Natural killer cell treated with Interleukin-12 subunit alpha and Interleukin-12 subunit beta and Interleukin-15 and Interleukin-18, amount 100 ng/mL, for 72 hours (primary cell): ENCODE measurements around the gene IL20. TPM values are rescaled to one million over a fixed set of nuclear protein-coding genes. Genes with fewer than 3 reads are reported as not detected.

ENCODE experiments used
- ATAC-seq, 2 donors: fragments of 150-1000 bp; cut with Tn5 transposase in 1 of 2; sonication (Bioruptor Pico), chemical (Tn5 transposase) in 1 of 2; 2 replicates each; pipeline ENCODE4 v1.10.0; 2021
- DNase-seq: peaks from one replicate; pipeline ENCODE4 v3.0.0; 2022; ENCODE audit warnings: low spot score
- H3K27ac Mint-ChIP-seq, 2 donors: 1 replicate in 1 of 2; 2 replicates in 1 of 2; pipeline ENCODE4 v1.8.0; 2022; ENCODE audit warnings: mixed read lengths in 2 of 2, mild to moderate bottlenecking in 1 of 2, moderate library complexity in 1 of 2
- H3K27me3 Mint-ChIP-seq, 2 donors: 1 replicate in 1 of 2; 2 replicates in 1 of 2; pipeline ENCODE4 v1.8.0; 2022; ENCODE audit warnings: mixed read lengths in 2 of 2
- H3K36me3 Mint-ChIP-seq: one replicate; pipeline ENCODE4 v1.8.0; 2022; ENCODE audit warnings: mixed read lengths
- H3K4me1 Mint-ChIP-seq, 2 donors: 1 replicate in 1 of 2; 2 replicates in 1 of 2; pipeline ENCODE4 v1.8.0; 2022; ENCODE audit warnings: low read depth in 2 of 2, mixed read lengths in 2 of 2, mild to moderate bottlenecking in 1 of 2
- H3K4me3 Mint-ChIP-seq: one replicate; pipeline ENCODE4 v1.8.0; 2022; ENCODE audit warnings: mixed read lengths
- H3K9me3 Mint-ChIP-seq: 2 replicates; pipeline ENCODE4 v1.8.0; 2022; ENCODE audit warnings: mixed read lengths
- total RNA-seq, 2 donors: library from RNA; stranded (reverse); gene quantifications; one replicate each; pipeline ENCODE4 v1.2.3, GENCODE V29; 2022

The IL20 gene
- total RNA-seq, 2 donors from 2014 or later: not detected

- no peaks in the 10 kb centered on the region for H3K36me3 Mint-ChIP-seq
- H3K27me3 Mint-ChIP-seq: no peaks in the 10 kb centered on the region
- no peaks in the 10 kb centered on the region for H3K9me3 Mint-ChIP-seq
- no peak overlapping the region for H3K4me3 Mint-ChIP-seq
- DNase-seq (no peak), ATAC-seq (peak in 1 of 2 donors; percentile 58)
- peak overlapping the region; percentile 41 to 74 for H3K27ac Mint-ChIP-seq
- peaks cover 27 to 31% of the 10 kb centered on the region in 2 donors for H3K4me1 Mint-ChIP-seq
Measured at GRCh38 chr1:206905295-206906164, 40.1 kb downstream of the IL20 start.

- Mint-ChIP-seq H3K4me1 (peaks cover 43 to 44% of the 10 kb centered on the region in 2 donors), H3K27ac (peak overlapping the region in 1 of 2 donors; percentile 39), H3K4me3 (no peak overlapping the region), H3K36me3 (no peaks in the 10 kb centered on the region), H3K9me3 (no peaks in the 10 kb centered on the region), H3K27me3 (no peaks in the 10 kb centered on the region)
- ATAC-seq: no peak
- DNase-seq: no peak
Measured at GRCh38 chr1:206907304-206907991, 42.0 kb downstream of the IL20 start.

- H3K4me3 Mint-ChIP-seq: no peak overlapping the region
- no peaks in the 10 kb centered on the region for H3K27me3 Mint-ChIP-seq
- peaks cover 49 to 50% of the 10 kb centered on the region in 2 donors for H3K4me1 Mint-ChIP-seq
- no peaks in the 10 kb centered on the region for H3K36me3 Mint-ChIP-seq
- H3K27ac Mint-ChIP-seq: peak overlapping the region in 1 of 2 donors; percentile 39
- ATAC-seq: no peak
- no peak for DNase-seq
- no peaks in the 10 kb centered on the region for H3K9me3 Mint-ChIP-seq
Measured at GRCh38 chr1:206908038-206908437, 42.6 kb downstream of the IL20 start.

- H3K27ac Mint-ChIP-seq: no peak overlapping the region
- H3K4me1 Mint-ChIP-seq: peaks cover 54 to 56% of the 10 kb centered on the region in 2 donors
- peak; percentile 34 to 61 for ATAC-seq
- no peak for DNase-seq
- no peak overlapping the region for H3K4me3 Mint-ChIP-seq
- no peaks in the 10 kb centered on the region for H3K36me3 Mint-ChIP-seq
- no peaks in the 10 kb centered on the region for H3K9me3 Mint-ChIP-seq
- no peaks in the 10 kb centered on the region for H3K27me3 Mint-ChIP-seq
Measured at GRCh38 chr1:206909161-206909882, 43.9 kb downstream of the IL20 start.

- H3K27ac Mint-ChIP-seq: no peak overlapping the region
- no peaks in the 10 kb centered on the region for H3K27me3 Mint-ChIP-seq
- H3K36me3 Mint-ChIP-seq: no peaks in the 10 kb centered on the region
- H3K4me3 Mint-ChIP-seq: no peak overlapping the region
- no peak for DNase-seq
- peaks cover 54 to 55% of the 10 kb centered on the region in 2 donors for H3K4me1 Mint-ChIP-seq
- H3K9me3 Mint-ChIP-seq: no peaks in the 10 kb centered on the region
- peak in 1 of 2 donors; percentile 7 for ATAC-seq
Measured at GRCh38 chr1:206909883-206910318, 44.5 kb downstream of the IL20 start.

- Mint-ChIP-seq H3K27me3 (no peaks in the 10 kb centered on the region), H3K9me3 (no peaks in the 10 kb centered on the region), H3K27ac (no peak overlapping the region), H3K4me1 (peaks cover 55 to 56% of the 10 kb centered on the region in 2 donors), H3K36me3 (no peaks in the 10 kb centered on the region), H3K4me3 (peak overlapping the region; percentile 33)
- peak; percentile 43 to 64 for ATAC-seq
- no peak for DNase-seq
Measured at GRCh38 chr1:206911064-206911663, 45.7 kb downstream of the IL20 start.

GRCh38 chr1:206912445-206913095, 47.1 kb downstream of the IL20 start:
- H3K4me1 Mint-ChIP-seq: peaks cover 62 to 65% of the 10 kb centered on the region in 2 donors
- no peaks in the 10 kb centered on the region for H3K27me3 Mint-ChIP-seq
- H3K27ac Mint-ChIP-seq: peak overlapping the region; percentile 22 to 66
- ATAC-seq: peak; percentile 70 to 73
- no peak overlapping the region for H3K4me3 Mint-ChIP-seq
- DNase-seq: peak; percentile 72
- H3K36me3 Mint-ChIP-seq: no peaks in the 10 kb centered on the region
- H3K9me3 Mint-ChIP-seq: no peaks in the 10 kb centered on the region

GRCh38 chr1:206913766-206914537, 48.5 kb downstream of the IL20 start:
- no peaks in the 10 kb centered on the region for H3K27me3 Mint-ChIP-seq
- H3K36me3 Mint-ChIP-seq: no peaks in the 10 kb centered on the region
- peaks cover 66 to 68% of the 10 kb centered on the region in 2 donors for H3K4me1 Mint-ChIP-seq
- H3K4me3 Mint-ChIP-seq: no peak overlapping the region
- peak overlapping the region; percentile 56 to 66 for H3K27ac Mint-ChIP-seq
- no peak for ATAC-seq
- H3K9me3 Mint-ChIP-seq: no peaks in the 10 kb centered on the region
- DNase-seq: no peak

- Mint-ChIP-seq H3K27ac (peak overlapping the region; percentile 56 to 66), H3K36me3 (no peaks in the 10 kb centered on the region), H3K4me3 (peak overlapping the region; percentile 20)
Measured at GRCh38 chr1:206915030-206915735, 49.8 kb downstream of the IL20 start.

GRCh38 chr1:206916000-206916709, 50.7 kb downstream of the IL20 start:
- ATAC-seq: peak in 1 of 2 donors; percentile 29
- H3K36me3 Mint-ChIP-seq: no peaks in the 10 kb centered on the region
- no peaks in the 10 kb centered on the region for H3K27me3 Mint-ChIP-seq
- H3K4me1 Mint-ChIP-seq: peaks cover 77 to 80% of the 10 kb centered on the region in 2 donors
- H3K4me3 Mint-ChIP-seq: peak overlapping the region; percentile 20
- no peak for DNase-seq
- peak overlapping the region; percentile 56 to 66 for H3K27ac Mint-ChIP-seq
- H3K9me3 Mint-ChIP-seq: no peaks in the 10 kb centered on the region

More at GRCh38 chr1:206915030-206915735, 49.8 kb downstream of the IL20 start:
- ATAC-seq (no peak), DNase-seq (no peak)
- Mint-ChIP-seq H3K27me3 (no peaks in the 10 kb centered on the region), H3K4me1 (peaks cover 71 to 75% of the 10 kb centered on the region in 2 donors), H3K9me3 (no peaks in the 10 kb centered on the region)

GRCh38 chr1:206918076-206918475, 52.7 kb downstream of the IL20 start:
- no peaks in the 10 kb centered on the region for H3K9me3 Mint-ChIP-seq
- H3K27ac Mint-ChIP-seq: peak overlapping the region; percentile 56 to 78
- peaks cover 69 to 76% of the 10 kb centered on the region in 2 donors for H3K4me1 Mint-ChIP-seq
- DNase-seq: no peak
- H3K4me3 Mint-ChIP-seq: peak overlapping the region; percentile 55
- no peaks in the 10 kb centered on the region for H3K36me3 Mint-ChIP-seq
- no peak for ATAC-seq
- H3K27me3 Mint-ChIP-seq: no peaks in the 10 kb centered on the region
